ENCODE results near the gene MYLIP. TPM values are rescaled to one million over a fixed set of nuclear protein-coding genes. Genes with fewer than 3 reads are reported as not detected.

Gene MYLIP
- total and polyA plus RNA-seq, 12 donors: 7.5 to 49.2 (median 28.8) TPM

DNA sequence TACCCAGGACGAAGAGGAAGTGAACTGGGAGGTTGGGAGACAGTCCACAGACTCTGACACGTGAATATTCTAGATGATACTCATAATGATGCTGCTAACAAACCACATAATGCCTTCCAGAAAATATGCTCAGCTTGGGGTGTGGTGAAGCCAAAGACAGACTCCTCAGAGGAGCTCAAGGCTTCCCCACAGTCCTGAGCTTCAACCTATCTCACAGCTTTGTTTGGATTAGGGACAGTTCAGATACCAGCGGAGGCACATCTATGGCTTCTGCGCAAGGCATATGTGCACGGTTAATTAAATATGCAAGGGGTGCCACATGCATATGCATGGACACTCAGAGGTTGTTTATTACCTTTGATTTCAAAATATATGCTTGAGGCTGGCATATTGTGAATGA, 30.7 kb upstream of the MYLIP start:
- no peaks in the 10 kb centered on the region for H3K9me3 ChIP-seq (replicated peaks in 1 of 3)
- intact Hi-C loops (cut with DNase I): no loop called here
- H3K4me3 ChIP-seq: no peak overlapping the region
- TF ChIP-seq POLR2A (IDR thresholded peaks at IDR 0.05): no peak
- TF ChIP-seq, protein P1, sequence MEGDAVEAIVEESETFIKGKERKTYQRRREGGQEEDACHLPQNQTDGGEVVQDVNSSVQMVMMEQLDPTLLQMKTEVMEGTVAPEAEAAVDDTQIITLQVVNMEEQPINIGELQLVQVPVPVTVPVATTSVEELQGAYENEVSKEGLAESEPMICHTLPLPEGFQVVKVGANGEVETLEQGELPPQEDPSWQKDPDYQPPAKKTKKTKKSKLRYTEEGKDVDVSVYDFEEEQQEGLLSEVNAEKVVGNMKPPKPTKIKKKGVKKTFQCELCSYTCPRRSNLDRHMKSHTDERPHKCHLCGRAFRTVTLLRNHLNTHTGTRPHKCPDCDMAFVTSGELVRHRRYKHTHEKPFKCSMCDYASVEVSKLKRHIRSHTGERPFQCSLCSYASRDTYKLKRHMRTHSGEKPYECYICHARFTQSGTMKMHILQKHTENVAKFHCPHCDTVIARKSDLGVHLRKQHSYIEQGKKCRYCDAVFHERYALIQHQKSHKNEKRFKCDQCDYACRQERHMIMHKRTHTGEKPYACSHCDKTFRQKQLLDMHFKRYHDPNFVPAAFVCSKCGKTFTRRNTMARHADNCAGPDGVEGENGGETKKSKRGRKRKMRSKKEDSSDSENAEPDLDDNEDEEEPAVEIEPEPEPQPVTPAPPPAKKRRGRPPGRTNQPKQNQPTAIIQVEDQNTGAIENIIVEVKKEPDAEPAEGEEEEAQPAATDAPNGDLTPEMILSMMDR (IDR thresholded peaks at IDR 0.05): no peak
- no peak for DNase-seq
- H3K4me1 ChIP-seq (replicated peaks in 1 of 2): no peaks in the 10 kb centered on the region
- 88 to 93% (median 91%) methylated on average over 5 of the region's 5 CpGs for WGBS, 4 donors
- no peak overlapping the region for H3K27ac ChIP-seq
- no peaks in the 10 kb centered on the region for H3K36me3 ChIP-seq (replicated peaks in 1 of 2)
- no peaks in the 10 kb centered on the region for H3K27me3 ChIP-seq

DNA sequence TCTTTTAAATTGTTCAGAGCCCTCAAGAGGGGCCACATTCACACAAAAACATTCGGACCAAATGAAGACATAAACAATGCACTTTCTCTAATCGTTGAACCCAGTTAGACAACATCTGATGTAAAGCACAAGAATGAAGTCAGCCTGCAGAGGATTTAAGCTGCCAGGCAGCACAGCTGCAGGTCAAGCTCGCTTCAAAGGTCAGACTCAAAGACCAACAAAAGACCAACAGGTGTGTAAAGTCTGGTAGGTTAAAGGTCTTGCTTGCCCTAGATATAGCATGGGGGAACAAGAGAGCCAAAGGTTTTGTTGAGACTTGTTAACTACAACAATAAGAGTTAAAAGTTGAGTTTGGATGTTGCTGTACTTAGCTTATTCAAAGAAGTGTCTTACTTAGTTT, 26.7 kb upstream of the MYLIP start:
- DNase-seq: no peak
- Histone ChIP-seq H3K36me3 (replicated peaks in 1 of 2) (no peaks in the 10 kb centered on the region), H3K4me1 (replicated peaks in 1 of 2) (no peaks in the 10 kb centered on the region), H3K27ac (no peak overlapping the region), H3K9me3 (replicated peaks in 1 of 3) (no peaks in the 10 kb centered on the region), H3K27me3 (no peaks in the 10 kb centered on the region), H3K4me3 (no peak overlapping the region)
- WGBS, 4 donors: 83 to 88% (median 85%) methylated on average over 3 of the region's 3 CpGs
- TF ChIP-seq, protein P1 (IDR thresholded peaks at IDR 0.05): no peak
- TF ChIP-seq POLR2A (IDR thresholded peaks at IDR 0.05): no peak
- intact Hi-C loops (cut with DNase I): no loop called here

DNA sequence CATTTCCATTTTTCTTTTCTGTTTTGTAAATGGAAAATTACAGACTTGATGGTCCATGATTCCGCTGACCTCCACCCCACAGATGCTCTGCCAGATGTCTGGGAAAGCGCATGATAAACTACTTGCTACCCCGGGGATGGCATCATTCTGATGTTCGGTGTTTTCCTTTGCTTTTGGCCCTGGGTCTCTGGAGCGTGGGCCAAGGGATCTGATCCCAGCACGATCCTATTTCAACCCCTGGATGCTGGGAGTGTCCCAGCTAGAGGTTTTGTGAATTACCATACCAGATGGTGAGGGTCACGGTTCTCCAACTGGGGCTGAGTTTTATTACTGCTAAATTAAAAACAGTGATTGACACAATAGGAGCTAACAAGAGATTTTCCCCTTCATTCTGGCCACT, 25.2 kb upstream of the MYLIP start:
- intact Hi-C loops (cut with DNase I): no loop called here
- no peak for TF ChIP-seq POLR2A (IDR thresholded peaks at IDR 0.05)
- TF ChIP-seq, protein P1 (IDR thresholded peaks at IDR 0.05): no peak
- no peak for DNase-seq
- H3K4me1 ChIP-seq (replicated peaks in 1 of 2): peaks cover 0 to 1% of the 10 kb centered on the region in 2 donors
- H3K9me3 ChIP-seq (replicated peaks in 1 of 3): no peaks in the 10 kb centered on the region
- H3K4me3 ChIP-seq: no peak overlapping the region
- 78 to 86% (median 82%) methylated on average over 7 of the region's 7 CpGs for WGBS, 4 donors
- no peaks in the 10 kb centered on the region for H3K36me3 ChIP-seq (replicated peaks in 1 of 2)
- no peaks in the 10 kb centered on the region for H3K27me3 ChIP-seq
- H3K27ac ChIP-seq: no peak overlapping the region

DNA sequence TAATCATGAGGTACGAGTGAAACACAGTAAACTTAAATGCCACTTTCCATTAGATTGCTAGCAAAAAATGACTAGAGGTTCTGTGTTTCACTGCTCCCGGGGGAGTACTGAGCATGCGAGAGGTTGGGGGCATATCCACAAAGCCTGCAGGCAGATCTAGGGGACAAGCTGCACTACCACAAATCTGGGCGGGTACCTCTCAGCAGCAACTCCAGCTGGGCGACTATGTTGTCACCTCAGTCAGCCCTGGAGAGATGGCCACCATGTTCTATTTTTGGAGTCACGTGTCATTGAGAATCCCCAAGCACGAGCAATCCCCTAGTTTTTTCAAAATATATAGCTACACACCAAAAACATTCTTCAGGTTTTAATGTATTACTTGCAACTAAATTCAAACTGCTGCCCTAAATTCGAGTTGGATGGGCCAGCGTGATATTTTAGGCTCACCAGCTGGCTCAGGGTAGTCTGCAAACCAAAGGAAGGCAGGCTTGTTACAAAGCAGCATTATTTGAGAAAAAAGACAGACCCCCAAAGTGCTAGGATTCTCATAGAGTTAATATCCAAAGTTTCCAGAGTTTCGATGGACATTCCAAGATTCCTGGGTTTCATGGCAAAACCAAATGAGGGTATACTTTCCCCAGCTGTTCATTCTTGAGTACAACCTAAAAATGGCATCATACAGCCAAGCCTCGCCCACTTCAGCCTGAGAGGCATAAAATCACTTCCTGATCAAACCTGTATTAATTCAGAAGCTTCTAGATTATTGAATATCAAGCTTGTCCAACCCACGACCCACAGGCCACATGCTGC, 24.1 kb upstream of the MYLIP start:
- DNase-seq: no peak
- intact Hi-C loops (cut with DNase I): no loop called here
- WGBS, 4 donors: 87 to 95% (median 90%) methylated on average over 11 to 12 of the region's 12 CpGs
- peaks cover 0 to 9% of the 10 kb centered on the region in 2 donors for H3K4me1 ChIP-seq (replicated peaks in 1 of 2)
- no peak overlapping the region for H3K4me3 ChIP-seq
- H3K27me3 ChIP-seq: no peaks in the 10 kb centered on the region
- no peaks in the 10 kb centered on the region for H3K36me3 ChIP-seq (replicated peaks in 1 of 2)
- H3K9me3 ChIP-seq (replicated peaks in 1 of 3): no peaks in the 10 kb centered on the region
- TF ChIP-seq POLR2A (IDR thresholded peaks at IDR 0.05): no peak
- H3K27ac ChIP-seq: no peak overlapping the region

DNA sequence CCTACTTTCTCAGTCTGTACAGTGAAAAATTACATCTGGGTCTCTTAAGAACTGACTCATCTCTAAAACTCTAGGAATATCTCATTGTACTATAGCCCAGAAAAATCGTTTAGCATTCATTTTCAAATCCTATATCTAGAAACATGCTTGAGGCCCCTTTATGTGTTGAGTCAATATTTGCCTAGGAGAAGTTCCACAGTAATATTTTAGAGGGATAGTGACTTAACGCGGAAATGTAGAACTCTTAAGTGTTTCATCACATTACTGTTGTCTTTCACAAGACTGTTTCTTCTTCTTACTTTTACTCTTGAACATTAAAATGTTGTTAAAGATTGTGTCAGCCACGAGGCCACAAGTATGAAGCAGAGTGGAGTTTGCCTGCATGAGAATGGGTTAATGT, 23.0 kb upstream of the MYLIP start:
- Histone ChIP-seq H3K9me3 (replicated peaks in 1 of 3) (no peaks in the 10 kb centered on the region), H3K27me3 (no peaks in the 10 kb centered on the region), H3K27ac (no peak overlapping the region), H3K4me1 (replicated peaks in 1 of 2) (peaks cover 0 to 9% of the 10 kb centered on the region in 2 donors), H3K4me3 (no peak overlapping the region), H3K36me3 (replicated peaks in 1 of 2) (no peaks in the 10 kb centered on the region)
- no peak for DNase-seq
- TF ChIP-seq, protein P1 (IDR thresholded peaks at IDR 0.05): no peak
- no peak for TF ChIP-seq POLR2A (IDR thresholded peaks at IDR 0.05)
- intact Hi-C loops (cut with DNase I): no loop called here
- WGBS, 4 donors: 57 to 71% (median 64%) methylated on average over 4 of the region's 4 CpGs
